GM19452 (cell line): Measurements from ENCODE around the gene ABLIM2.

Source experiments
- ATAC-seq: cut with Tn5 transposase; IDR thresholded peaks from one replicate; pipeline ENCODE4 v1.9.1; 2021; ENCODE audit not compliant: unreplicated experiment

Gene ABLIM2

DNA sequence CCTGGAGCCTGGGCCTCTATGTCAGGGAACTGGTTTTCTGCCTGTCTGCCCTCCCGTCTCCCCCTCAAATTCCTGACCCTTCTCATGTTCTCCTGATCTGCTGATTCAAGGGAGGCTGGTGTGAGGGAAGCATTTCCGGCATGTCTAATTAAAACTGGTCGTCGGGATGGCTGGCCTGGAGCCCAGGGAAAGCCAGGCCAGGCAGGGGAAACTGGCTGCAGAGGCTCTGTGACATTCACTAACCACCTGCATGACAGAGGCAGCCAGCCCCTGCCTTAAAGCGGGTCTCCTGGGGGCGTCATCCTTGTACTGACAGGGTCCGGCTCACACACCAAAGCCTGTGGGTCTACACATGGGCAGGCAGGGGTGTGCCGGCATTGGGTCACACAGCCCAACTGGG is 35.2 kb downstream of the ABLIM2 start:
- ATAC-seq, result no peak

DNA sequence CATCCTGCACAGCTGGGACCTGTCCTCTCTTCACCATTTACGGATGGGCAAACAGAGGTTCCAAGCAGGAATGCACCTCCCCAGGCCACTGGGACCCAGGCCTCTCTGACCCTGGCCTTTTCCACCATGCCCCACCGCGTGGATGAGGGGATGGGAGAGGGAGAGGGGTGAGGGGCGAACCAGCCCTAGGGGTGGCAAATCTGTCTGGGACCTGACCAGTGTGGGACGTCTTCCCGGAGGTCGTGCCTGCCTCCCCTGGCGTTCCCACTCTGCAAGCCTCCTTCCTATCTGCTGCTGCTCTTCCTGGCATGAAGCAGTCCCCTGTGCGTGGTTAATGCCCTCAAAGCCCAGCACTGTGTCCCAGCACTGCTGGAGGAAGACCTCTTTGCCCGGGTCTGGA is 35.9 kb downstream of the ABLIM2 start:
- ATAC-seq, result no peak

- ATAC-seq, result no peak
These were observed 37.2 kb downstream of the ABLIM2 start for GRCh38 chr4:8121292-8122015.

DNA sequence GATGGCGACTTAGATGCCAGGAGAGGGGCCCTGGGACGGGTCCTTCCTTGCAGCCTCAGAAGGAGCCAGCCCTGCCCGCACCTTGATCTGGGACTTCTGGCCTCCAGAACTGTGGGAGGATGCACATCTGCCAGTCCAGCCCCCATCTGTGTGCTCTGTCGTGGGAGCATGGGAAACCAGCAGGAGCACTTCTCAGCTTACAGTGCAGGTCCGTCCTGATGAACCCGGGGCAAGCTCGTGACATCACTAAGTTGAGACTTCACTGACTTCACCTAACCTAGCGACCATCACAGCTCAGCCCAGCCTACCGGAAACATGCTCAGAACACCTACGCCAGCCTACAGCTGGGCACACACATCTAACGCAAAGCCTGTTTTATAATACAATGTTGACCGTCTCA is 38.1 kb downstream of the ABLIM2 start:
- no peak for ATAC-seq

DNA sequence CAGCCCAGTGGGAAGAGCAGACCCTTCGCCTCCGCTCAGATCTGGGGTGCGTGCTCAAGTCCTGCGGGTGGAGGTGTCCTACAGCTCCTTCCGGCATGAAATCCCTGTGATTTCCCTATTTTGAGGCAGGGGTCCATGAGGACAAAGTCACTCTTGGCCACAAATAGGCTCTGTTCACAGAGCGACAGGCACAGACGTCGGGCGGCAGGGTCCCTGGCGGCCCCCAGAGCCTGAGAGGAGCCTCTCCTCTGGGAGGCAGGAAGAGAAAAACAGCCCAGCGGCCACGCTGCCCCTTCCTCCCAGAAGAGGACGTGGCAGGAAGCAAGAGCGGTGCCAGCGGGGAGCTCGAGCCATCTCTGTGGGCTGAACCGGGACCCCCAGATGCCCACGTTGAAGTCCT is 38.7 kb downstream of the ABLIM2 start:
- no peak for ATAC-seq

GRCh38 chr4:8118531-8118930 is 40.1 kb downstream of the ABLIM2 start:
- ATAC-seq, result no peak

- no peak for ATAC-seq
These were observed 40.6 kb downstream of the ABLIM2 start for GRCh38 chr4:8118035-8118434.

GRCh38 chr4:8117278-8117682 is 41.3 kb downstream of the ABLIM2 start:
- ATAC-seq, result no peak

- no peak for ATAC-seq
These were observed 42.7 kb downstream of the ABLIM2 start for GRCh38 chr4:8115916-8116315.

DNA sequence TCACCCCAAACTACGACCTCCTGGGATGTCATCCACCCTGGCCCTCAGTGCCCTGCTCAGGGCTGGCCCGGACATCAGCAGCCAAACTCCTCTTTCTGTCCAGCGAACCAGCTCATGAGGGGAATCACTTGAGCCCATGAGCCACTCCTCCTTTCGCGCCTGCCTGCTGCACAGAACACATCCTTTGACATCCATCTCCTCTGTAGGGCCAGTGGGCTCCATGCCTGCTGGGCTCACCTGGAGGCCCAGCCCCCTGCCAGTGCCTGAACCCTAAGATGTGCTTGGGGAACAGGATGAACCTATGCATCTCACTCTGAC is 43.5 kb downstream of the ABLIM2 start:
- ATAC-seq, result no peak

GRCh38 chr4:8114456-8115202 is 44.0 kb downstream of the ABLIM2 start:
- ATAC-seq, result no peak

DNA sequence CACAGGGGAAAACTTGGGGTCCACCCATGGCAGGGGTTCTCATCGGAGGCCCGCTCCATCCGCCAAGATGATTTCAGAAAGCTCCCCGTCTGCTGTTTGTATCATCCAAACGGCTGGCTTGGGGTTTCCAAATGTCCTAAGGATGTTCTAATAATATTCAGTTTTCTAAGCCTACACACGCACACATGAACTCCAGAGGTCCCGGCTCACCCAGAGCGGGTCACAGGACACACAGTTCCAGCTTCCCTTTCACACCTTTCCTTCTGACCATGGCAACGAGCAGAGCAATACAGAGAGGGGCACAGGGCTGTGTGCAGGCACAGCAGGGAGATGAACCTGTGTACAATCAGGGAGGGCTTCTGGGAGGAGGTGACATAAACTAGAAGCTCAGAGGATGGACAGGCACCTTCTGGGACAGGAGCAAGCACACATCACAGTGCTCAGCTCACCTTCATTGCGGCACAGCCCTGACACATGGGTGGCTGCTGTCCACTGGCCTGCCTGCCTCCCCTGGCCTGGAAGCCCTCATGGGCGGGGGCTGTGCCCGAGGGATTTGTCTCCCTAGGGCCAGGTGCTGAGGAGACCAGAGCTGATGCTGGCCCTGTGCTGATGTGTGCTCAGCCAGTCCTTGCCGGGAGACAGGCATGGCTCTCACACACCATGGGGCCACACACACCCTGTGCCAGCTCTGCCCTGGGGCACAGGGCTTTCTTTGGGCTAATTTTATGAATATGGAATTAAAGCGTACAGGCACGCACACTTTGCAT is 44.8 kb downstream of the ABLIM2 start:
- no peak for ATAC-seq

- no peak for ATAC-seq
These were observed 45.9 kb downstream of the ABLIM2 start for GRCh38 chr4:8112672-8113071.

GRCh38 chr4:8112036-8112576 is 46.5 kb downstream of the ABLIM2 start:
- ATAC-seq, result no peak

GRCh38 chr4:8110071-8110986 is 48.3 kb downstream of the ABLIM2 start:
- no peak for ATAC-seq

- no peak for ATAC-seq
These were observed 49.1 kb downstream of the ABLIM2 start for GRCh38 chr4:8109406-8110065.

- no peak for ATAC-seq
These were observed 49.6 kb downstream of the ABLIM2 start for GRCh38 chr4:8108991-8109390.

- ATAC-seq, result no peak
These were observed 50.4 kb downstream of the ABLIM2 start for GRCh38 chr4:8108261-8108660.

GRCh38 chr4:8107146-8107657 is 51.4 kb downstream of the ABLIM2 start:
- no peak for ATAC-seq

- ATAC-seq, result no peak
These were observed 52.1 kb downstream of the ABLIM2 start for GRCh38 chr4:8106451-8107025.
